ENCODE results near the gene RNF144B.
"Not testable (repeated sequence)": the region's sequence is repeated elsewhere in the genome, so short reads cannot be mapped to it uniquely, and the experiment has no call there.

The RNF144B gene

DNA sequence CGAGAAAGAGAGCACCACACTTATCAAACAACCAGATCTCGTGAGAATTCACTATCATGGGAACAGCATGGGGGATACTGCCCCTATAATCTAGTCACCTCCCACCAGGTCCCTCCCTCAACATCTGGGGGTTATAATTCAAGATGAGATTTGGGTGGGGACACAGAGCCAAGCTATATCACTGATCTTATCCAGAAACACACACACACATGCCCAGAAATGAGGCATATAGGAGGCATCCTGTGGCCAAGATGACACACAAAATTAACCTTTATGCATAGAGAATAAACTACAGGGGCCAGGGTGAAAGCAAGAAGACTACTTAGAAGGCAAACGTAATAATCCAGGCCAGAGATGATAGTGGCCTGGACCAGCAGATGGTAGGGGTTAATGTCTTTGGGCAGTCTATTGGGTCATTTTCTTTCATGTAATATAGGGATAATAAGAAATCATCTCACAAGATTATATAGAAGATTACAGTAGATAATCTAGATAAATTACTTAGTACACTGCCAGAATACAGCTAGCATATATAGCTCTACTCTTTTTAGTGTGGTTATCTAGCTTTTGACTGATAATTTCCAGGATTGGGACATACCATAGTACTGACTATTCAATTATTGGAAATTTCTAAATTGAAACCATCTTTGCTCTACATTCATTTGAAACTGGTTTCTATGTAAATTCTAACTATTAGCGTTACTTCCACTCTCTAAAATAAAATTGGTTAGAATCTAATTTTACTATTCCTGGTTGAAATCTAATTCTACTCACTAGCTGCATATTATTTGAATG is 20.0 kb downstream of the RNF144B start:
- Histone ChIP-seq H3K79me2 (ENCODE audit: insufficient read depth, low read length) (no peaks in the 10 kb centered on the region), H3F3A (ENCODE audit: low read depth) (no peaks in the 10 kb centered on the region), H3K4me3 (ENCODE audit: low read length, poor library complexity, severe bottlenecking) (no peak overlapping the region), H3K9me3 (ENCODE audit: insufficient read depth, low read depth, low read length) (no peaks in the 10 kb centered on the region), H3K4me1 (ENCODE audit: insufficient read depth, low read length, poor library complexity, severe bottlenecking) (no peaks in the 10 kb centered on the region), H3K9ac (ENCODE audit: low read depth, low read length, poor library complexity, severe bottlenecking) (no peak overlapping the region), H3K36me3 (ENCODE audit: insufficient read depth, low read length) (no peaks in the 10 kb centered on the region), H3K27me3 (ENCODE audit: insufficient read depth, low read length, poor library complexity, severe bottlenecking) (no peaks in the 10 kb centered on the region), H4K20me1 (ENCODE audit: insufficient read depth, low read length, poor library complexity, severe bottlenecking) (no peaks in the 10 kb centered on the region), H2AFZ (ENCODE audit: low read length) (no peak overlapping the region), H3K9me2 (replicated peaks; ENCODE audit: low read depth, low read length) (no peaks in the 10 kb centered on the region), H3K4me2 (ENCODE audit: low read depth, low read length, poor library complexity, severe bottlenecking) (no peak overlapping the region)
- TF ChIP-seq, protein P1, sequence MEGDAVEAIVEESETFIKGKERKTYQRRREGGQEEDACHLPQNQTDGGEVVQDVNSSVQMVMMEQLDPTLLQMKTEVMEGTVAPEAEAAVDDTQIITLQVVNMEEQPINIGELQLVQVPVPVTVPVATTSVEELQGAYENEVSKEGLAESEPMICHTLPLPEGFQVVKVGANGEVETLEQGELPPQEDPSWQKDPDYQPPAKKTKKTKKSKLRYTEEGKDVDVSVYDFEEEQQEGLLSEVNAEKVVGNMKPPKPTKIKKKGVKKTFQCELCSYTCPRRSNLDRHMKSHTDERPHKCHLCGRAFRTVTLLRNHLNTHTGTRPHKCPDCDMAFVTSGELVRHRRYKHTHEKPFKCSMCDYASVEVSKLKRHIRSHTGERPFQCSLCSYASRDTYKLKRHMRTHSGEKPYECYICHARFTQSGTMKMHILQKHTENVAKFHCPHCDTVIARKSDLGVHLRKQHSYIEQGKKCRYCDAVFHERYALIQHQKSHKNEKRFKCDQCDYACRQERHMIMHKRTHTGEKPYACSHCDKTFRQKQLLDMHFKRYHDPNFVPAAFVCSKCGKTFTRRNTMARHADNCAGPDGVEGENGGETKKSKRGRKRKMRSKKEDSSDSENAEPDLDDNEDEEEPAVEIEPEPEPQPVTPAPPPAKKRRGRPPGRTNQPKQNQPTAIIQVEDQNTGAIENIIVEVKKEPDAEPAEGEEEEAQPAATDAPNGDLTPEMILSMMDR (conservative IDR thresholded peaks at IDR 0.05; ENCODE audit: low read length): no peak
- no peak for TF ChIP-seq EZH2phosphoT487 (IDR thresholded peaks at IDR 0.05; ENCODE audit: borderline replicate concordance)

DNA sequence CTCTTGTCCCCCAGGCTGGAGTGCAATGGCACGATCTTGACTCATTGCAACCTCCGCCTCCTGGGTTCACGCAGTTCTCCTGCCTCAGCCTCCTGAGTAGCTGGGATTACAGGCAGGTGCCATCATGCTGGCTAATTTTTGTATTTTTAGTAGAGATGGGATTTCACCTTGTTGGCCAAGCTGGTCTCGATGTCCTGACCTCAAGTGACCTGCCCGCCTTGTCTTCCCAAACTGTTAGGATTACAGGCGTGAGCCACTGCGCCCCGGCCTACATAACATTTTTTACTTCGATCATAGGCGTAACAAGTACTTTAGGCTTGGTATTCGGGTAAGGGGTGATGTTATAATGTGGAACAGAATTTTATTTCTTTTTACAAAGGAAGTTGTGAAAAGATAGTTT is 22.5 kb downstream of the RNF144B start:
- H3K4me3 ChIP-seq (ENCODE audit: low read length, poor library complexity, severe bottlenecking); H3K27me3 ChIP-seq (ENCODE audit: insufficient read depth, low read length, poor library complexity, severe bottlenecking); H2AFZ ChIP-seq (ENCODE audit: low read length); H3K9me2 ChIP-seq (replicated peaks; ENCODE audit: low read depth, low read length); H3K79me2 ChIP-seq (ENCODE audit: insufficient read depth, low read length); H3K9ac ChIP-seq (ENCODE audit: low read depth, low read length, poor library complexity, severe bottlenecking); H3K4me2 ChIP-seq (ENCODE audit: low read depth, low read length, poor library complexity, severe bottlenecking); H3K4me1 ChIP-seq (ENCODE audit: insufficient read depth, low read length, poor library complexity, severe bottlenecking); H3F3A ChIP-seq (ENCODE audit: low read depth); H4K20me1 ChIP-seq (ENCODE audit: insufficient read depth, low read length, poor library complexity, severe bottlenecking); H3K9me3 ChIP-seq (ENCODE audit: insufficient read depth, low read depth, low read length); H3K36me3 ChIP-seq (ENCODE audit: insufficient read depth, low read length): not testable (repeated sequence)

DNA sequence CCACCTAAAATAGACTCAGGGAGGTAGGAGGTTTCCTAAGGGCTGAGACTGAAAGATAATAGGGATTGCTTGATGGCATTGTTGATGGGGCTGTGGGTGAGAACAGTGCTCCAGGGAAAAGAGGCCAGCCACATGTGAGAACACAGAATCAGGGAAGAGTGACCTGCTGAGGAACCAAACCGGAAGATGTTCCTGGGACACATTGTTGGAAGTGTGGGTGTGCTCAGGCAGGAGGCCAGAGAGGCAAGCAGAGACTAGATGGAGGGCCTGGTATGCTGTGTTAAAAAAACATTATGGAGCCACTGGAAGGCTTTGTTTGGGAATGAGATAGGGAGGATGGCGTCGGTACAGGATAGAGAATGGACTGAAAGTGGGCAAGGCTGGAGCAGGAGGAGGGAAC is 23.3 kb downstream of the RNF144B start:
- no peak for TF ChIP-seq EZH2phosphoT487 (IDR thresholded peaks at IDR 0.05; ENCODE audit: borderline replicate concordance)
- TF ChIP-seq, protein P1 (conservative IDR thresholded peaks at IDR 0.05; ENCODE audit: low read length): no peak

DNA sequence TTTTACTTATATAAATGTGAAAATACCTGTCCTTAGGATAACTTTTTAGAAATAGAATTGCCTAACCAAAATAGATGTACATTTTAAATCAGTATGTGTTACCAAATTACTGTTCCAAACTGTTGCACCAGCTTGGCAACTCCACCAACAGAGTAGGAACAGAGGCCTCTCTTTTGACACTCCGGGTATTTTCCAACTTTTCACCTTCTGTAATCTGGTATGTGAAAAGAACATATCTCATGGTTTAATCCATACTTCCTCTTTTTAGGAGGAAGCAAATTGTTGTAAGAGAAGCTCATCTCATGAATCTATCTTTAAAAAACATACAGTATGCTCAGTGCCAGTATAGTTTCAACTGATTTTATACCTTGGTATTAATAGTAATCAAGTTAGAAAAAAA is 24.9 kb downstream of the RNF144B start:
- TF ChIP-seq EZH2phosphoT487 (IDR thresholded peaks at IDR 0.05; ENCODE audit: borderline replicate concordance): no peak
- TF ChIP-seq, protein P1 (conservative IDR thresholded peaks at IDR 0.05; ENCODE audit: low read length): no peak
- no peak overlapping the region for H3K9ac ChIP-seq (ENCODE audit: low read depth, low read length, poor library complexity, severe bottlenecking)
- no peaks in the 10 kb centered on the region for H4K20me1 ChIP-seq (ENCODE audit: insufficient read depth, low read length, poor library complexity, severe bottlenecking)
- no peaks in the 10 kb centered on the region for H3K79me2 ChIP-seq (ENCODE audit: insufficient read depth, low read length)
- no peaks in the 10 kb centered on the region for H3F3A ChIP-seq (ENCODE audit: low read depth)
- no peaks in the 10 kb centered on the region for H3K27me3 ChIP-seq (ENCODE audit: insufficient read depth, low read length, poor library complexity, severe bottlenecking)
- H3K9me2 ChIP-seq (replicated peaks; ENCODE audit: low read depth, low read length): no peaks in the 10 kb centered on the region
- no peaks in the 10 kb centered on the region for H3K36me3 ChIP-seq (ENCODE audit: insufficient read depth, low read length)
- H3K4me1 ChIP-seq (ENCODE audit: insufficient read depth, low read length, poor library complexity, severe bottlenecking): no peaks in the 10 kb centered on the region
- no peak overlapping the region for H3K4me3 ChIP-seq (ENCODE audit: low read length, poor library complexity, severe bottlenecking)
- H3K9me3 ChIP-seq (ENCODE audit: insufficient read depth, low read depth, low read length): no peaks in the 10 kb centered on the region
- no peak overlapping the region for H2AFZ ChIP-seq (ENCODE audit: low read length)
- H3K4me2 ChIP-seq (ENCODE audit: low read depth, low read length, poor library complexity, severe bottlenecking): no peak overlapping the region

More for the DNA sequence above, 23.3 kb downstream of the RNF144B start:
- no peak overlapping the region for H3K4me2 ChIP-seq (ENCODE audit: low read depth, low read length, poor library complexity, severe bottlenecking)
- H2AFZ ChIP-seq (ENCODE audit: low read length): no peak overlapping the region
- H3K4me3 ChIP-seq (ENCODE audit: low read length, poor library complexity, severe bottlenecking): no peak overlapping the region
- no peaks in the 10 kb centered on the region for H4K20me1 ChIP-seq (ENCODE audit: insufficient read depth, low read length, poor library complexity, severe bottlenecking)
- no peaks in the 10 kb centered on the region for H3K4me1 ChIP-seq (ENCODE audit: insufficient read depth, low read length, poor library complexity, severe bottlenecking)
- no peak overlapping the region for H3K9ac ChIP-seq (ENCODE audit: low read depth, low read length, poor library complexity, severe bottlenecking)
- no peaks in the 10 kb centered on the region for H3F3A ChIP-seq (ENCODE audit: low read depth)
- no peaks in the 10 kb centered on the region for H3K9me3 ChIP-seq (ENCODE audit: insufficient read depth, low read depth, low read length)
- H3K79me2 ChIP-seq (ENCODE audit: insufficient read depth, low read length): no peaks in the 10 kb centered on the region
- H3K9me2 ChIP-seq (replicated peaks; ENCODE audit: low read depth, low read length): no peaks in the 10 kb centered on the region
- no peaks in the 10 kb centered on the region for H3K36me3 ChIP-seq (ENCODE audit: insufficient read depth, low read length)
- H3K27me3 ChIP-seq (ENCODE audit: insufficient read depth, low read length, poor library complexity, severe bottlenecking): no peaks in the 10 kb centered on the region

All from Loucy (cell line).